GM19240 (cell line): Measurements from ENCODE around the gene FXYD6.
"Not testable (repeated sequence)": the region's sequence is repeated elsewhere in the genome, so short reads cannot be mapped to it uniquely, and the experiment has no call there.

Experiments
- DNase-seq: peaks from one replicate; pipeline ENCODE4 v3.0.0; 2011; ENCODE audit warnings: low spot score; ENCODE audit not compliant: insufficient read length

The FXYD6 gene

GRCh38 chr11:117818041-117818873, 58.2 kb downstream of the FXYD6 start:
- peak; percentile 36 for DNase-seq

GRCh38 chr11:117817368-117818040, 59.0 kb downstream of the FXYD6 start:
- DNase-seq: peak; percentile 64

GRCh38 chr11:117816846-117817367, 59.6 kb downstream of the FXYD6 start:
- no peak for DNase-seq

- no peak for DNase-seq
Observed at GRCh38 chr11:117816151-117816741, 60.2 kb downstream of the FXYD6 start.

GRCh38 chr11:117815262-117815803, 61.1 kb downstream of the FXYD6 start:
- DNase-seq: peak; percentile 48

- DNase-seq: no peak
Observed at GRCh38 chr11:117814766-117815261, 61.6 kb downstream of the FXYD6 start.

GRCh38 chr11:117814204-117814765, 62.2 kb downstream of the FXYD6 start:
- no peak for DNase-seq

GRCh38 chr11:117810056-117810451, 66.4 kb downstream of the FXYD6 start:
- DNase-seq: not testable (repeated sequence)

- no peak for DNase-seq
Observed at GRCh38 chr11:117809236-117810055, 67.0 kb downstream of the FXYD6 start.

- DNase-seq: no peak
Observed at GRCh38 chr11:117808784-117809183, 67.7 kb downstream of the FXYD6 start.

GRCh38 chr11:117807482-117808327, 68.8 kb downstream of the FXYD6 start:
- DNase-seq: no peak

GRCh38 chr11:117806846-117807245, 69.6 kb downstream of the FXYD6 start:
- no peak for DNase-seq

- no peak for DNase-seq
Observed at GRCh38 chr11:117805045-117805444, 71.4 kb downstream of the FXYD6 start.

GRCh38 chr11:117803896-117804295, 72.6 kb downstream of the FXYD6 start:
- DNase-seq: no peak

GRCh38 chr11:117799634-117800033, 76.8 kb downstream of the FXYD6 start:
- DNase-seq: no peak

- DNase-seq: no peak
Observed at GRCh38 chr11:117796872-117797529, 79.5 kb downstream of the FXYD6 start, which contains the start of gene DSCAML1. DSCAML1 (minus strand) TSS chr11:117797216; CDS start chr11:117797079, 137 bp downstream.

GRCh38 chr11:117796456-117796871, 80.0 kb downstream of the FXYD6 start:
- DNase-seq: no peak

- DNase-seq: no peak
Observed at GRCh38 chr11:117795638-117796455, 80.6 kb downstream of the FXYD6 start.
